Osteoblast (primary cell): Measurements from ENCODE around the gene SMPD4. TPM values are rescaled to one million over a fixed set of nuclear protein-coding genes. Genes with fewer than 3 reads are reported as not detected.
"Not testable (repeated sequence)": the region's sequence is repeated elsewhere in the genome, so short reads cannot be mapped to it uniquely, and the experiment has no call there.

Source experiments
- DNase-seq: peaks from one replicate; pipeline ENCODE4 v3.0.0; 2011; ENCODE audit warnings: low spot score, mixed read lengths; ENCODE audit not compliant: insufficient read length; ENCODE audit errors: missing footprints
- H2AFZ ChIP-seq: 2 replicates; pipeline ENCODE4 v1.6.0; 2011; ENCODE audit warnings: mild to moderate bottlenecking, low read length
- H3K27ac ChIP-seq: 2 replicates; pipeline ENCODE4 v1.5.1; 2011; ENCODE audit warnings: mild to moderate bottlenecking, low read depth, low read length, moderate library complexity
- H3K27me3 ChIP-seq: 2 replicates; pipeline ENCODE4 v1.6.0; 2012; ENCODE audit warnings: mild to moderate bottlenecking, control low read depth, inconsistent platforms, low read length, moderate library complexity; ENCODE audit not compliant: insufficient read depth
- H3K36me3 ChIP-seq: 2 replicates; pipeline ENCODE4 v1.5.1; 2011; ENCODE audit warnings: mild to moderate bottlenecking, low read length, control low read depth, moderate library complexity; ENCODE audit not compliant: insufficient read depth
- H3K4me1 ChIP-seq: 2 replicates; pipeline ENCODE4 v1.5.1; 2011; ENCODE audit warnings: mild to moderate bottlenecking, low read length, control low read depth, moderate library complexity; ENCODE audit not compliant: insufficient read depth
- H3K4me2 ChIP-seq: 2 replicates; pipeline ENCODE4 v1.6.0; 2011; ENCODE audit warnings: mild to moderate bottlenecking, low read length; ENCODE audit not compliant: insufficient read depth
- H3K4me3 ChIP-seq: fragments of 200-600 bp; sonication (generic); 3 replicates; pipeline ENCODE4 v1.5.1; 2012; ENCODE audit warnings: mild to moderate bottlenecking, low read length, inconsistent platforms; ENCODE audit not compliant: insufficient read depth
- H3K79me2 ChIP-seq: 2 replicates; pipeline ENCODE4 v1.6.0; 2012; ENCODE audit warnings: mild to moderate bottlenecking, low read length, control low read depth, inconsistent platforms; ENCODE audit not compliant: insufficient read depth
- H3K9me3 ChIP-seq: 2 replicates; pipeline ENCODE4 v1.5.1; 2011; ENCODE audit warnings: low read depth, low read length, control low read depth
- H4K20me1 ChIP-seq: 2 replicates; pipeline ENCODE4 v1.6.0; 2012; ENCODE audit warnings: mild to moderate bottlenecking, low read length, control low read depth; ENCODE audit not compliant: insufficient read depth
- total RNA-seq: library from RNA; depleted of rRNA; stranded (reverse); fragments of >200 nt; gene quantifications from 2 replicates; pipeline ENCODE4 v1.2.3, GENCODE V29; 2012

Gene SMPD4
- total RNA-seq, 1 donor = 24.2 TPM

GRCh38 chr2:130143266-130144039 is 37.9 kb downstream of the SMPD4 start:
- not testable (repeated sequence) for H4K20me1 ChIP-seq, H3K4me3 ChIP-seq, H3K27me3 ChIP-seq, H3K27ac ChIP-seq, H3K4me2 ChIP-seq, H3K36me3 ChIP-seq, H3K9me3 ChIP-seq, H3K79me2 ChIP-seq, H2AFZ ChIP-seq, H3K4me1 ChIP-seq
- peak; percentile 23 for DNase-seq

- H2AFZ ChIP-seq, H3K9me3 ChIP-seq, H3K36me3 ChIP-seq, H4K20me1 ChIP-seq, H3K4me2 ChIP-seq, H3K27me3 ChIP-seq, H3K27ac ChIP-seq, H3K4me3 ChIP-seq, H3K4me1 ChIP-seq, H3K79me2 ChIP-seq: not testable (repeated sequence)
- peak; percentile 17 for DNase-seq
Observed at GRCh38 chr2:130142396-130143265, 38.8 kb downstream of the SMPD4 start.

DNA sequence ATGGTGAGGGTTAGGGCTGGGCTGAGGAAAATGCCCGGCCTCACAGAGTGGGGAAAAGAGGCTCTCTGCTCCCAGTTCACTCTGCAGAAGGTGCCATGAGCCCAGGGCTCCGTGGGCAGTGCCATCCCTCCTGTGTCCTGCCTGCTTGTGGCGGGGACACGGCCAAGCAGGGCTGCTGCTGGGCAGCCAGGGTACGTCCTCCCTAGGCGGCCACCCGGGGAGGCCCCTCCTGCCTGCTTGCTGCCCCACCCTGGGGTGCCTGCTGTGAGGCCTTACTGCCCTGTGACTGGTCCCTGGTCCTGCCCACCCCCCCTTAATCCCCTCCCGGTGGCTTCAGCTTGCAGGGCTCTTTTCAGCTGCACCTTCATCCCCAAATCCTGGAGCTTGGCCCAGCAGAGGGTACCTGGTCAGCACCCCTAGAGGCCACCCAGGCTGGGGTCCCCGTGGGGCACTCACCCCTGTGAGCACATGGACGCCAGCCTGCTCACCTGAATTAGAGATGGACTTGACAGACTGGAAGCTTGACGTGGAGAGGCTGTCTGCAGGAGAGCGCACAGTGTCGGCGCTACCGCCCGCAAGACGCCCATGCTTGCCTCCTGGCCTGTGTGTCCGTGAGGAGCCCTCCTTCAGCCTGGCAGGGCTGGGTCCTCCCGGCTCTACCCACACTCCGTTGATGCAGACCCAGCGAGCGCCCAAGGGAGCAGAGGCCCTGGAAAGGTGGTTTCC is 39.6 kb downstream of the SMPD4 start:
- not testable (repeated sequence) for H3K4me3 ChIP-seq, H3K27ac ChIP-seq, H3K79me2 ChIP-seq, H4K20me1 ChIP-seq, H3K36me3 ChIP-seq, H3K9me3 ChIP-seq, H2AFZ ChIP-seq, H3K4me1 ChIP-seq, H3K4me2 ChIP-seq, H3K27me3 ChIP-seq
- DNase-seq = peak; percentile 35

- H3K27me3 ChIP-seq, DNase-seq, H3K4me1 ChIP-seq, H3K79me2 ChIP-seq, H3K4me3 ChIP-seq, H3K4me2 ChIP-seq, H3K9me3 ChIP-seq, H2AFZ ChIP-seq, H3K27ac ChIP-seq, H4K20me1 ChIP-seq, H3K36me3 ChIP-seq: not testable (repeated sequence)
Observed at GRCh38 chr2:130141002-130141401, 40.4 kb downstream of the SMPD4 start.

DNA sequence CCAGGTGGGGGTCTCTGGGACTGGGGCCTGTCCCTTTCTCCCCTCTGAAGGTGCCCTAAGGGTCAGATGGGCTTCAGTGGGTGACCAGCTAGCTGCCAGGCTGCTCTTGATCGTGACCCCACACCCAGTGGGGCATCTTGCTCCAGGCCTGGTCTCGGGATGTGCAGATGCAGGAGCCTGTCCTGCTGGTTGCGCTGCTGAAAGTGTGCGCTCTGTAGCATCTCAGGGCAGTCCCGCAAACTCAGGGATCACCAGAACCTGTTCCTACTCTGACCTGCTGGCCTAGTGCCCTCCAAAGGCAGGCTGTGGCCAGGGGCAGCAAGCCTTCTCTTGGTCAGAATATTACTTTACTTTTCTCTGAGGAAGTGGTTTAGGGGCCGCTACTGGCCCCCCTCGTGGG is 40.9 kb downstream of the SMPD4 start:
- H3K36me3 ChIP-seq, H3K79me2 ChIP-seq, H3K9me3 ChIP-seq, H3K4me2 ChIP-seq, H3K27ac ChIP-seq, H4K20me1 ChIP-seq, DNase-seq, H3K4me3 ChIP-seq, H2AFZ ChIP-seq, H3K27me3 ChIP-seq, H3K4me1 ChIP-seq: not testable (repeated sequence)

DNA sequence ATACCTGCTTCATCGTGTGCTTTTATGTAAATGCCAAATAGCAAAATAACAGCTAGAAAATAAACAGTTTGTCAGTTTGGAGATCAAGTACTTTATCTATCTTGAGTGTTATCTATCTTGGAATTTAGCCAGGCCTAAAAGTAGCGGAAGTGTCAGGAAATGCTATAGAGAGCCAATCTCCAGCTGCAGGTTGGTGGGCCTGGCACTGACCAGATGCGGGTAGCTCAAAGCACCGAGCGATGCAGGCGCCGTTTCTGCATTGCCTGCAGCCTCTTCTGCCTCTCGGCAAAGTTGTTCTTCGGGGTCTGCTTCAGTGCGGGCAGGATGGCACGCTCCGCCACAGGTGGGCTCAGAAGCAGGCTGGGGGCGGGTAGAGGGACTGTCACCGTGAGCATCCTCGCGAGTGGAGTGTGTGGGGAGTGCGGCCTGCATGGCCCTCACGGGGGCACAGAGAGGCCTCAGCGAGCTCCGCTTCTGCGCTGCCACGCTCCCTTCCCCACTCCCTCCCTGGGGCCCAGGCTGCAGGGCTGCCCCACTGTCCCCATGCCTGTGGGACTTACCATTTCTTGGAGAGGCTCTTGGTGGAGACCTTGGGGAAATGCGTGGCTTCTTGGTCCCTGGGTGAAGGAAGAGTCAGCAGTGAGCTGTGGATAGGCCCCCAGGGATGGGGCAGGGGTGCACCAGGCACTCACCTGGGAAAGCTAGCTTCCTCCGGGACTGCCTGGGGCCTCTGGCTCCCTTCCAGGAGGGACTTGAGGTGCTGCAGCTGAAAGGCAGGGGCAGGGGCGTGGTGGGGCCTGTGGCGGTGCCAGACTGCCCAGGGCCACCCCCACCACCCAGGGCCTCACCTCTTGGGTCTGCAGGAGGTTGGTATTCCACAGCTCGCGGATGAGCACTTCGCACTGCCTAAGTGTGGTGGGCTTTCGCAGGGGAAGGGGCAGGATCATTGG is 41.8 kb downstream of the SMPD4 start:
- H3K27me3 ChIP-seq, H3K4me1 ChIP-seq, H4K20me1 ChIP-seq, H3K4me3 ChIP-seq, H3K9me3 ChIP-seq, H3K79me2 ChIP-seq, DNase-seq, H3K36me3 ChIP-seq, H3K27ac ChIP-seq, H3K4me2 ChIP-seq, H2AFZ ChIP-seq: not testable (repeated sequence)

GRCh38 chr2:130138841-130139251 is 42.6 kb downstream of the SMPD4 start:
- not testable (repeated sequence) for H4K20me1 ChIP-seq, H3K4me2 ChIP-seq, H3K27me3 ChIP-seq, H3K27ac ChIP-seq, DNase-seq, H3K4me3 ChIP-seq, H3K79me2 ChIP-seq, H3K36me3 ChIP-seq, H2AFZ ChIP-seq, H3K4me1 ChIP-seq, H3K9me3 ChIP-seq

DNA sequence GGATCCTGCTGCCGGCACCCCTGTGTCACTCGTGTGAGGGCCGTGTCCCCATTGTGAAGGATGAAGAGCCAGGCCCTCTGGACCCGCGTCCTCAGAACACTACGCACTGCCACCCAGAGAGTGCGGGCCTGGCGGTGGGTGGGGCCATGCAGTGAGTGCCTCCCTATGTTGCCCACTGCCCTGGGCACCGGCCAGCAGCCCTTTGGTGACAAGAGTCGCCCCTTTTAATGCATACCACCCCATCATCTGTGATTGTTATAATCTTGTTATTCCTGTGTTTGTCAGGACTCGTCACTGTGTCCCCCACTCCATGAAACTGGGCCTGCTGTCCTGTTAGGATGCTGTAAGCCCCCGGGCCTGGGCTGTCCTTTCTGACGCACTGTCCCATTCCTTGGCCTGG is 43.1 kb downstream of the SMPD4 start:
- not testable (repeated sequence) for H3K79me2 ChIP-seq

More for the DNA sequence above, 43.1 kb downstream of the SMPD4 start:
- not testable (repeated sequence) for DNase-seq, H3K27ac ChIP-seq, H3K4me2 ChIP-seq, H3K4me1 ChIP-seq, H2AFZ ChIP-seq, H3K9me3 ChIP-seq, H3K4me3 ChIP-seq, H4K20me1 ChIP-seq, H3K36me3 ChIP-seq, H3K27me3 ChIP-seq
